Breast epithelium (tissue), 4 donors: ENCODE measurements around the gene CBLB. TPM values are rescaled to one million over a fixed set of nuclear protein-coding genes. Genes with fewer than 3 reads are reported as not detected.

Experiments
- DNase-seq, 2 donors: peaks; one replicate each; pipeline ENCODE4 v3.0.0-alpha.2; 2019; ENCODE audit warnings: low spot score in 2 of 2
- H3K27ac ChIP-seq, 2 donors: fragments of 200-600 bp; sonication (generic) in 1 of 2; one replicate each; pipeline ENCODE4 v1.5.1; 2016 to 2019; ENCODE audit warnings: mild to moderate bottlenecking in 1 of 2
- H3K27me3 ChIP-seq, 2 donors: fragments of 200-600 bp; sonication (generic) in 1 of 2; one replicate each; pipeline versions ENCODE4 v1.5.1 to v1.6.0; 2017 to 2019; ENCODE audit warnings: control low read depth in 1 of 2, mild to moderate bottlenecking in 1 of 2
- H3K36me3 ChIP-seq: fragments of 200-600 bp; one replicate; pipeline ENCODE4 v1.5.1; 2019
- H3K4me1 ChIP-seq, 2 donors: fragments of 200-600 bp; sonication (generic); one replicate each; pipeline ENCODE4 v1.5.1; 2016 to 2019; ENCODE audit warnings: control low read depth in 1 of 2
- H3K4me3 ChIP-seq, 3 donors: fragments of 200-600 bp; sonication (generic); 1 replicate in 2 of 3; 2 replicates in 1 of 3; pipeline ENCODE4 v1.5.1; 2016 to 2019; ENCODE audit warnings: mild to moderate bottlenecking in 3 of 3, moderate library complexity in 2 of 3
- H3K9me3 ChIP-seq, 2 donors: fragments of 200-600 bp; sonication (generic) in 1 of 2; one replicate each; pipeline ENCODE4 v1.5.1; 2016 to 2019; ENCODE audit warnings: control low read depth in 1 of 2
- CTCF ChIP-seq, 3 donors: fragments of 450-650 bp; IDR thresholded peaks; one replicate each; pipeline ENCODE4 v1.5.1; 2016 to 2017; ENCODE audit warnings: antibody characterized with exemption in 3 of 3, mild to moderate bottlenecking in 3 of 3, moderate library complexity in 3 of 3
- POLR2A ChIP-seq: fragments of 450-650 bp; IDR thresholded peaks from one replicate; pipeline ENCODE4 v1.6.1; 2016; ENCODE audit warnings: antibody characterized with exemption, mild to moderate bottlenecking, moderate library complexity
- POLR2AphosphoS5 ChIP-seq, 3 donors: sonication (generic); formaldehyde crosslinking; IDR thresholded peaks; one replicate each; pipeline ENCODE4 v1.6.1; 2017; ENCODE audit warnings: antibody characterized with exemption in 3 of 3
- intact Hi-C: fragments of 100-400 bp; cut with DNase I; formaldehyde crosslinking; loops from one replicate; pipeline ENCODE4 v1.15.1; 2023; ENCODE audit warnings: low total_unique reads
- total RNA-seq, 3 donors: library from RNA; depleted of rRNA; stranded (reverse); fragments of >200 nt; gene quantifications; one replicate each; pipeline ENCODE4 v1.1.0, GENCODE V29; 2016

The CBLB gene
- total RNA-seq, 3 donors from 2014 or later, result 57.7 to 107 (median 70.8) TPM

DNA sequence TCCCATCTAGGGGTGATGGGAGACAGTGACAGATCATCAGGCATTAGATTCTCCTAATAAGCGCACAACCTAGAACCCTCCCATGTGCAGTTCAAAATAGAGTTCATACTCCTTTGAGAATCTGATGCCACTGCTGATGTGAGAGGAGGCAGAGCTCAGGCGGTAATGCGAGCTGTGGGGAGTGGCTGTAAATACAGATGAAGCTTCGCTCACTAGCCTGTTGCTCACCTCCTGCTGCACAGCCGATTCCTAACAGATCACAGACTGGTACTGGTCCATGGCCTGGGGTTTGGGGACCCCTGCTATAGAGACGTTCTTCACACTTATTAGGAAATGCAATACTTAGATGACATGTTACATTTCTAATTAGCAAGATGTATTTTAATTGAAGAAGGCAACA lies 154.4 kb downstream of the CBLB start:
- TF ChIP-seq CTCF (IDR thresholded peaks at IDR 0.05) (no peak), POLR2AphosphoS5 (IDR thresholded peaks at IDR 0.05) (no peak), POLR2A (no peak)
- Histone ChIP-seq H3K36me3 (no peaks in the 10 kb centered on the region), H3K4me1 (no peaks in the 10 kb centered on the region), H3K4me3 (no peak overlapping the region), H3K9me3 (no peaks in the 10 kb centered on the region), H3K27me3 (no peaks in the 10 kb centered on the region), H3K27ac (no peak overlapping the region)
- no peak for DNase-seq
- intact Hi-C loops, result no loop called here

DNA sequence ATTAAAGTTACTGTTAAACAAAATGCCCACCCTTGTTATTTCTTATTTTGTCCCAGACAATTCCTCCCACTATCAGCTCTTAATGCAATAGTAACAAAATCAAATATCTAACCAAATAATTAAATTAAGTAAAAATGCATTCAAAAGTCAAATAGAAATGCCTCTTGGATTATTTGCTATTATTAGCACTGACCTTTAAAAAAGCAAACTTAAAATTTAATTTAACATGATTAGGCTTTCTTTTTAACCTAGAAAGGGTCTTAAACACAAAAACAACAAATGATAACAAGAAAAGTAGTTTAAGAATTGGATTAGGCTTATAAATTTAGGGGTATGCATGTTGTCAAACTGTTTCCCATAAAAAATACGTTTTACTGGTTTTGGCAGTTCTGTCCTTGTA lies 159.8 kb downstream of the CBLB start:
- no peak for DNase-seq
- Histone ChIP-seq H3K9me3 (no peaks in the 10 kb centered on the region), H3K4me1 (no peaks in the 10 kb centered on the region), H3K27me3 (no peaks in the 10 kb centered on the region), H3K4me3 (no peak overlapping the region), H3K36me3 (no peaks in the 10 kb centered on the region), H3K27ac (no peak overlapping the region)
- intact Hi-C loops, result no loop called here
- no peak for TF ChIP-seq POLR2AphosphoS5 (IDR thresholded peaks at IDR 0.05)

DNA sequence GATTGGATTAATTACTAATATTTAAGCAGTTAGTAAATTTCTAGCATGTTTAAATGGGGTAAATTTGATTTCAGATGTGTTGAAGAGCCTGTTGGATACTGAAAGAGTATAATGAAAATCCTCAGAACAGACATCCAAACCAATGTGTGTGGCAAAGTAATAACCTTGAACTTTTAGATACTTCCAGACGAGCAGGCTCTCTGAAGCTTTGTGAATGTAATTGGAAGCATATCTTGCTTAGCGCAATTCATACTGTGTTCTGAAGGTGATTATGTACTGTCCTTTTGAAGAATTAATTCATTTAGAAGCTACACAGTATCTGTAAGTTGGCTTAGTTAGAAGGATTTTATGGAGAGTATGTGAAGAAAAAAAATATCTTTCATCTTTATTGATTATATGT lies 161.8 kb downstream of the CBLB start:
- no peak overlapping the region for H3K4me3 ChIP-seq
- no peaks in the 10 kb centered on the region for H3K27me3 ChIP-seq
- H3K27ac ChIP-seq, result no peak overlapping the region
- no peaks in the 10 kb centered on the region for H3K36me3 ChIP-seq
- intact Hi-C loops, result no loop called here
- TF ChIP-seq POLR2A, result no peak
- no peak for TF ChIP-seq POLR2AphosphoS5 (IDR thresholded peaks at IDR 0.05)
- TF ChIP-seq CTCF (IDR thresholded peaks at IDR 0.05), result no peak
- DNase-seq, result no peak
- H3K4me1 ChIP-seq, result no peaks in the 10 kb centered on the region
- H3K9me3 ChIP-seq, result no peaks in the 10 kb centered on the region

DNA sequence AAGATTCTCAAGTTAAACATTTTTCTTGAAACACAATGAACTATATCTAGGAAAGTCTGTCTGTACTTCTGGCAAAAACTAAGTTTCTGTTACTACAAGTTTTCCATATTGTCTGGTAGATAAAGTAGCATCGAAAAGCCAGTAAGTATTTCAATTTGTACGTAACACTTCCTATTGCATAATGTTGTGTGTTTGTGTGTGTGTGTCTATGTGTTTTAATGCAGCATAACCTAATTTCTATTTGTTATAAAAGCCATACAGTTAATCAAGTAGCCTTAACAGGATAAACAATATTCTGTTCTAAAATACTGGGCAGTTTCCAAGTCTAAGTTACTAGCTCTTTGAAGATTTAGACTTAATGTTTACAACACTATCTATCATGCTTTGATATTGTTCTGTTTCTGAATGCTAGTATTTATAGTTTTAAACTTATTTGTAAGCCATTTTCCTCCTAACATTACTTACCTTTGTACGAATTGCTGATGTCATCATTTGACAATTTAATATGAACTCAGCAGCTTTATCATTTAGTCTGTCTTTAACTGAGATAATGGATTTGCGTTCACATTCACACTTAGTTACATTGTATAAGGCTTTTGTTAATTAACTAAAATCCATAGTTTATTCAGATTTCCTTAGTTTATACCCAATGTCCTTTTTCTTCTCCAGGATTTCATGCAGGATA lies 163.9 kb downstream of the CBLB start:
- intact Hi-C loops, result no loop called here
- Histone ChIP-seq H3K36me3 (no peaks in the 10 kb centered on the region), H3K4me3 (no peak overlapping the region), H3K27ac (no peak overlapping the region), H3K27me3 (no peaks in the 10 kb centered on the region), H3K9me3 (no peaks in the 10 kb centered on the region), H3K4me1 (no peaks in the 10 kb centered on the region)
- no peak for TF ChIP-seq CTCF (IDR thresholded peaks at IDR 0.05)
- TF ChIP-seq POLR2A, result no peak
- no peak for TF ChIP-seq POLR2AphosphoS5 (IDR thresholded peaks at IDR 0.05)
- no peak for DNase-seq

GRCh38 chr3:105700575-105700974 lies 168.2 kb downstream of the CBLB start:
- H3K9me3 ChIP-seq, result no peaks in the 10 kb centered on the region
- intact Hi-C loops, result no loop called here
- TF ChIP-seq POLR2A (no peak), POLR2AphosphoS5 (IDR thresholded peaks at IDR 0.05) (no peak)

GRCh38 chr3:105691633-105692032 lies 177.2 kb downstream of the CBLB start:
- TF ChIP-seq CTCF (IDR thresholded peaks at IDR 0.05) (no peak), POLR2A (no peak), POLR2AphosphoS5 (IDR thresholded peaks at IDR 0.05) (no peak)
- Histone ChIP-seq H3K4me1 (no peaks in the 10 kb centered on the region), H3K27me3 (no peaks in the 10 kb centered on the region), H3K36me3 (no peaks in the 10 kb centered on the region), H3K4me3 (no peak overlapping the region), H3K9me3 (no peaks in the 10 kb centered on the region), H3K27ac (peak overlapping the region in 1 of 2 donors; percentile 19)
- no peak for DNase-seq
- intact Hi-C loops, result no loop called here

More at GRCh38 chr3:105700575-105700974, 168.2 kb downstream of the CBLB start:
- H3K4me1 ChIP-seq, result no peaks in the 10 kb centered on the region
- no peak overlapping the region for H3K4me3 ChIP-seq
- H3K27ac ChIP-seq, result no peak overlapping the region
- no peaks in the 10 kb centered on the region for H3K36me3 ChIP-seq
- no peaks in the 10 kb centered on the region for H3K27me3 ChIP-seq
- no peak for DNase-seq
